Frontal cortex (tissue), 4 donors: ENCODE measurements around the gene PRXL2A. TPM values are rescaled to one million over a fixed set of nuclear protein-coding genes. Genes with fewer than 3 reads are reported as not detected.
"Not testable (repeated sequence)": the region's sequence is repeated elsewhere in the genome, so short reads cannot be mapped to it uniquely, and the experiment has no call there.

Experiments
- DNase-seq, 2 donors: peaks; one replicate each; pipeline ENCODE4 v3.0.0; 2012; ENCODE audit warnings: low spot score in 2 of 2
- FAIRE-seq: peaks from 2 replicates; lab custom pipeline; 2012; peaks lifted over from hg19 to GRCh38; lab: Jason Lieb, UNC
- total RNA-seq: library from RNA; depleted of rRNA; stranded (reverse); fragments of >200 nt; gene quantifications from one replicate; pipeline ENCODE4 v1.2.3, GENCODE V29; 2014
- donor health status: control.
- donor health status: control.
- donor health status: control.

Gene PRXL2A, protein sequence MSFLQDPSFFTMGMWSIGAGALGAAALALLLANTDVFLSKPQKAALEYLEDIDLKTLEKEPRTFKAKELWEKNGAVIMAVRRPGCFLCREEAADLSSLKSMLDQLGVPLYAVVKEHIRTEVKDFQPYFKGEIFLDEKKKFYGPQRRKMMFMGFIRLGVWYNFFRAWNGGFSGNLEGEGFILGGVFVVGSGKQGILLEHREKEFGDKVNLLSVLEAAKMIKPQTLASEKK
- total RNA-seq, result 80.3 TPM

DNA sequence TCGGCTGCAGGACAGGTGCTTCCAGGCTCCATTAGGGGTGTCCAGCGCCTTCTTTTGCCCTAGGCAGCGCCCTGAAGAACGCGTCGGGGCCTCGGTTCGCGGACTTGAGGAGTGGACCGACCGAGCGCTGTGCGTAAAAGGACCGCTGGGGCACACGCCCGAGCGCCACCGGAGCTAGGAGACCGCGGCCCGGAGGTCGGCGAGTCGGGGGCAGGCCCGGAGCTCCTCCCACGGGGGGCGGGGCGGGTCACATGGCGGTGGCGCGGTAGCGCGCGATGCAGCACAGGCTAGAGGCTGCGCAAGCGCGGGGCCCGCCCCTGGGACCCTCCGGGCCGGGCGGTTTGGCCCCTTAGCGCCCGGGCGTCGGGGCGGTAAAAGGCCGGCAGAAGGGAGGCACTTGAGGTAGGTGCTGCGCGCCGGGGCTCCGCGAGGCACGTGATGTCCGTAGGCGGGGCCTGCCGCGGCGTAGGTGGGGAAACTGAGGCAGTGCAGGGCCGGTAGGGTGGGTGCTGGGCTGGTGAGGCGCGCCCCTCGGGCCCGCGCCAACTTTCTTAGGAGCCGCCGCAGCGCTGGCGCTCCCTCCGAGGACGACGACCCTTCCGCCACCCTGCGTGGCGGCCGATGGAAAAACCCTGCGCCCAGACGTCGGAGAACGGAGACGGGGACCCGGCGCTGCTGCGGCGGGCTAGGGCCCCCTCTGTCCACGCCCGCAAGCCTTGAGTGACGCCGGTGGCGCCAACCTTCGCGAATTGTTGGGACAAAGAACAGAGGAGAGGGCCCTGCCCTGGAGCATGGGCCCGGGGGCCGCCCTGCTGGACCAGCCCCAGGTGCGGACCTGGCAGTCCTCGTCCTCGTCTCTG lies at the start of gene PRXL2A:
Gene PRXL2A (plus strand): TSS at position 310 of the 860 bp plus-strand sequence. CDS start 11,917 bp downstream, outside the sequence.
- DNase-seq (peak; percentile 88 to 91), FAIRE-seq (no peak)

DNA sequence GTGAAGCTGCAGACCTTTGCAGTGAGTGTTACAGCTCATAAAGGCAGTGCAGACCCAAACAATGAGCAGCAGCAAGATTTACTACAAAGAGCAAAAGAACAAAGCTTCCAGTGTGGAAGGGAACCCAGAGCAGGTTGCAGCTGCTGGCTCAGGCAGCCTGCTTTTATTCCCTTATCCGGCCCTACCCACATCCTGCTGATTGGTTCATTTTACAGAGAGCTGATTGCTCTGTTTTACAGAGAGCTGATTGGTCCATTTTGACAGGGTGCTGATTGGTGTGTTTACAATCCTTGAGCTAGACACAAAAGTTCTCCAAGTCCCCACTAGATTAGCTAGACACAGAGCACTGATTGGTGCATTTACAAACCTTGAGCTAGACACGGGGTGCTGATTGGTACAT lies 49.4 kb upstream of the PRXL2A start:
- DNase-seq, FAIRE-seq: not testable (repeated sequence)

DNA sequence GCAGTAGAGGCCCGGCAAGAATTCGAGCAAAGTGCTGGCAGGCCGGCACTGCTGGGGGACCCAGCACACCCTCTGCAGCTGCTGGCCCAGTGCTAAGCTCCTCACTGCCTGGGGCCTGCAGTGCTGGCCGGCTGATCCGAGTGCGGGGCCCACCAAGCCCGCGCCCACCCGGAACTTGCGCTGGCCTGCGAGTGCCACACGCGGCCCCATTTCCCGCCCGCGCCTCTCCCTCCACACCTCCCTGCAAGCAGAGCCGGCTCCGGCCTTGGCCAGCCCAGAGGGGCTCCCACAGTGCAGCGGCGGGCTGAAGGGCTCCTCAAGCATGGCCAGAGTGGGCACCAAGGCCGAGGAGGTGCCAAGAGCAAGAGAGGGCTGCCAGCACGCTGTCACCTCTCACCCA lies 48.7 kb upstream of the PRXL2A start:
- FAIRE-seq, result no peak
- DNase-seq, result no peak

DNA sequence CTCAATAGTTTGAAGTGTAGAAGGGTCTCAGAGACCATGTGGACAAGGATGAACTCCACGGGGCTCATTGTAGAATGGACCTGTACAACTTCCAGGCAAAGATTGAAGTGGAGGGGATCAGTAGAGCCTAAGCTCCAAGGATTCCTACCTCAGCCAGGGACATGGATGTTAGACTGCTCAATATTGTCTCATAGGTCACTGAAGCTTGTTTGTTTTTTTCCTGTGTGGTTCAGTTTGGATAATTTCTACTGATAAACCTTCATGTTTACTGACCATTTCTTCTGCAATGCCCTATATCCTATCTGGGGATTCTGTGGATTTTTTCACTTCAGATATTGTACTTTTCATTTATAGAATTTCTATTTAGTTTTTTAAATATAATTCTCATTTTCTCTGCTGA lies 42.8 kb upstream of the PRXL2A start:
- DNase-seq (no peak), FAIRE-seq (no peak)

DNA sequence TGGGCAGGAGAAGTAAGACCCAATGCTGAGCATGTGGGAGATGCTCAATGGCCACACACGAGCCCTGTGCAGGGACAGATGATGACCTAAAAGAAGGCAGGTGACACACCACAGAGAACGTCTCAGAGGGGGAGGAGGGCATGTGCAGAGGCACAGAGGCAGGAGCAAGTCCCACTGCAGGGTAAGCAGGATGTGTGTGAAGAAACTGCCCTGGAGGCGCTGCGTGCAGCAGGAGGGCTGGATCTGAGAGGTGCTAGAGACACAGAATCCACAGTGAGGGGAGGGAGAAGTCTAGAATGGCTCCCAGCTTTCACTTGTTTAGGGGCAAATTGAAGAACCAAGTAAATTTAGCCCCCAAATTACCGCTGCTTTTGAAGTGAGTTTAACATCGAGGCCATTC lies 36.9 kb upstream of the PRXL2A start:
- DNase-seq (no peak), FAIRE-seq (no peak)

DNA sequence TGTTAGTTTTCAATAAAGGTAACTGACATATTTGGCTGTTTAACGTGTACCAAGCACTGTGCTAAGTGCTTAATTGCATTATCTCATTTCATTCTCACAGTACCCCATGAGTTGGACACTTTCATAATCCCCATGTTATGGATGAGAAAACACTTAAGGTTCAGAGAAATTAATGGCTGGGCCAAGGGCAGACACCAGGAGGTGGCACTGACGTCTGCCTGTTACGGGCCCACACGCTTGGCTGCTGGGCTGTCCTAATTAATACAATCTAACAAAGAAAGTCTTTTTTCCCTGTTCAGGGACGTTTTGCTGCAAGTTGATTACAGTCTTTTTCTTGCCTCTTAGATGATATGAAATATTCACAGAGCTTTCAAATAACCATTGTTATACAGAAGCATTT lies 35.7 kb upstream of the PRXL2A start:
- no peak for DNase-seq
- no peak for FAIRE-seq

DNA sequence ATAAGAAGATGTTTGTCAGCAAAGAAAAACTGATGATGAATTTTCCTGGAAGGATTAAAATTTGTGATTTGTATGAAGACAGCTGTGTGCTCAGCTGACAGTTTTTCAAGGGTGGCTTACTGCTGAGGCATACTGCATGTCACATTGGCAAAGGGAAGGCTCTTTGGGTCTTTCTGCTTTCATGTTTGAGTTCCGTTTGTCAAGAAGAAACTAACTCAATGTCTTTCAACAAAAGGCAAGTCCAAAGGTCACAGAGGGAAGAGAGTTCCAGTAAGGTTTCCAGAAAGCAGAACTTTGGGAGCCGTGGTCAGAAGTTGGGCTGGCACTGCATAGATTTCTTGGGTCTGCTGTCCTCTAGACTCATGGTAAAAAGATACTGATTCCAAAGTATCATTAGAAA lies 34.8 kb upstream of the PRXL2A start:
- FAIRE-seq, result no peak

DNA sequence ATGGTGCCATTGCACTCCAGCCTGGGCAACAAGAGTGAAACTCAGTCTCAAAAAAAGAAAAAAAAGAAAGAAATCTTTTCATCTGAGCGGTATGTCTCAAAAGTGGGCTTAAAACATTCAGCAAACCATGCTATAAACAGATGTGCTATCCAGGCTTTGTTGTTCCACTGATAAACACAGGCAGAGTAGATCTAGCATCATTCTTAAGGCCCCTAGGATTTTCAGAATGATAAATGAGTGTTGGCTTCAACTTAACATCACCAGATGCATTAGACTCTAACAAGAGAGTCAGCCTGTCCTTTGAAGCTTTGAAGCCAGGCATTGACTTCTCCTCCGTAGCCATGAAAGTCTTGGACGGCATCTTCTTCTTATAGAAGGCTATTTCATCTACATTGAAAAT lies 28.6 kb upstream of the PRXL2A start:
- no peak for FAIRE-seq
- no peak for DNase-seq

More for the DNA sequence above, 34.8 kb upstream of the PRXL2A start:
- no peak for DNase-seq

DNA sequence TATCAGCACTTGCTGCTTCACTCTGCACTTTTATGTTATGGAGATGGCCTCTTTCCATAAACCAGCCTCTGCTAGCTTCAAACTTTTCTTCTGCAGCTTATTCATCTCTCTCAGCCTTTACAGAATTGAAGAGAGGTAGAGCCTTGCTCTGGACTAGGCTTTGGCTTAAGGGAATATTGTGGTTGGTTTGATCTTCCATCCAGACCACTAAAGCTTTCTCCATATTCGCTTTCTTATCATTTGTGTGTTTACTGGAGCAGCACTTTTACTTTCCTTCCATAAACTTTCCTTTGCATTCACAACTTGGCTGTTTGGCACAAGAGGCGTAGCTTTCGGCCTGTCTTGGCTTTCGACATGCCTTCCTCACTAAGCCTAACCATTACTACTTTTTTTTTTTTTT lies 28.2 kb upstream of the PRXL2A start:
- FAIRE-seq (no peak), DNase-seq (no peak)

DNA sequence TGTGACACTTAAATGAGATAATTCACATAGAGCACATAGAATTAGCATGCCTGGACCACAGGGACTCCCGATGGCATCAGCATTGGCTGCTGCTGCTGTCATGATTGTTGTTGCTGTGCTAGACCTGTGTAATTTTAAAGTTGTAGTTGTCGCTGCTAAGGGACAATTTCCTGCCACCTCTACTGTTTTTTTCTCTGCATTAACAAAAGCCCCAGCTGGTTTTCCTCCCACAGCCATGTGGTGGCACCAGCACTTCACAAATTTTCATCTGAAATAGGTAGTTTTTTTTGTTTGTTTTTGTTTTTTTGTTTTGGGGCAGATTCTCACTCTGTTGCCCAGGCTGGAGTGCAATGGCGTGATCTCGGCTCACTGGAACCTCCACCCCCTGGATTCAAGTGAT lies 25.4 kb upstream of the PRXL2A start:
- no peak for FAIRE-seq

DNA sequence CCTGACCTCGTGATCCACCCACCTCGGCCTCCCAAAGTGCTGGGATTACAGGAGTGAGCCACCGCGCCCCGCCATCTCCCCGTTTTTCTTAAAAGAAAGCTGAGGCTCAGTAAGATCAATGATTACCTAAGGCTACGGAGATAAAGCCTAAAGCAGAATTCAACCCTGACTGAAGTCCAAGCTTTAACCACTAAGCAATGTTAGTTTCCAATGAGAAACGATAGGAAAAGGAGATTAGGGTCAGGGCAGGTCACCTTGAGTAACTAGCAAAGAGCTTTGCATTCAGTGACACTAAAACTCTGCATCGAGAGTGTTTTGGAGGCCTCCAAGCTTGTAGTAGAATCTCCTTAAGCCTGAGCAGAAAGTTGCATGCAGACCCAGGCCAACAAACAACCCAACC lies 17.6 kb upstream of the PRXL2A start:
- DNase-seq (no peak), FAIRE-seq (no peak)

More for the DNA sequence above, 25.4 kb upstream of the PRXL2A start:
- peak in 1 of 2 donors; percentile 49 for DNase-seq

DNA sequence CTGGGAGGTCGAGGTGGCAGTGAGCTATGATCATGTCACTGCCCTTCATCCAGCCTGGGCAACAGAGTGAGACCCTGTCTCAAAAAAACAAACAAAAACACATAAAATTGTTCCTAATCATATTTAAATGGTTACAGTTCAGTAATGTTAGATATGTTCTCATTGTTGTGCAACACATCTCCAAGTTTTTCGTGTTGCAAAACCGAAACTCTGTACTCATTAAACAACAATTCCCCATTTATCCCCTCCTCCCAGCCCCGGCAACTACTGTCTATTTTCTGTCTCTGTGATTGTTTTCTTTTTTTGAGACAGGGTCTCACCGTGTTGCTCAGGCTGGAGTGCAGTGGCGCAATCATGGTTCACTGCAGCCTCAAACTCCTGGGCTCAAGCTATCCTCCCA lies 16.1 kb upstream of the PRXL2A start:
- FAIRE-seq, result no peak
- DNase-seq, result no peak

DNA sequence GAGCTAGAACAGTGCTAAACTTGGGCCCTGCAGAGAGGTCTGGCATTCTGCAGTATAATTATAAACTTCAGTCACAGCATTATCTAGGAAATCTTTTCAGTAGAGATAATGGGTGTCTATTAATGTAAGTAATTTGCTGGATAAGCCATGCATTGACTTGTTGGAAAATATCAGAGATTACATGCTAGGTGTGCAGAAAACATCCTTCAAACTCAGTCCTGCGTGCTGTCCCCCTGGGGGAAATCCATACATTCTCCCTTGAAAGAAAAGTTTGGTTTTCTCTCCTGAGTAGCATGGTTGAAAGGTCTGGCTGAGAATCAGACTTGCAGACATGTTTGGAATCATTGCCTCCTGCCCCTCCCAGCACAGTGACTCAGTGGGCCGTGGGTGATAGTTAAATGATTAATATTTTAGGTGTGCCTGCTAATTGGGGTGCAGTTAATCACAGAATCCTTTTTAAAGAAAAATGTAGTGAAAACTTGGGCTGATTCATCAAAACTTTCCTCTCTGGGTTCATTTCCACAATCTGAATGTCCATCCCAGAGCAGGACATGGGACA lies 13.9 kb upstream of the PRXL2A start:
- FAIRE-seq, result no peak

DNA sequence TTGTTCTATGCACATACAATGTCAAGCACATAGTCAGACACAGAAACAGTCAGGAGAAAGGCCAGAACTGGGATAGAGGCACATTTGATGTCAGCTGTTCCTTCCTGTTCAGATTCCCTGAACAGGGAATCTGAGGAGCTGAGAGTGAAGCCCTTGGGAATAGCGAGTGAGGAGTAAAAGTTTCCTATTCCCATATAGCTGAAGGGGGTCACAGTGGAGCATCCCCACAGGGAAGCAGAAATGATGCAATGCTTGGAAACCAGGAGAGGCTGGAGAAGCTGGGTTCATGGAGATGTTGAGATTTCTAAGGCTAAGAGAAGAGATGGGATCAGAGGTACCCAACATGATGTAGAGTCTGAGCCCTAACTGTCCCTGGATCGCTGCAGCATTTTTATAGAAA lies 11.3 kb upstream of the PRXL2A start:
- no peak for DNase-seq
- FAIRE-seq, result no peak

More for the DNA sequence above, 13.9 kb upstream of the PRXL2A start:
- no peak for DNase-seq

DNA sequence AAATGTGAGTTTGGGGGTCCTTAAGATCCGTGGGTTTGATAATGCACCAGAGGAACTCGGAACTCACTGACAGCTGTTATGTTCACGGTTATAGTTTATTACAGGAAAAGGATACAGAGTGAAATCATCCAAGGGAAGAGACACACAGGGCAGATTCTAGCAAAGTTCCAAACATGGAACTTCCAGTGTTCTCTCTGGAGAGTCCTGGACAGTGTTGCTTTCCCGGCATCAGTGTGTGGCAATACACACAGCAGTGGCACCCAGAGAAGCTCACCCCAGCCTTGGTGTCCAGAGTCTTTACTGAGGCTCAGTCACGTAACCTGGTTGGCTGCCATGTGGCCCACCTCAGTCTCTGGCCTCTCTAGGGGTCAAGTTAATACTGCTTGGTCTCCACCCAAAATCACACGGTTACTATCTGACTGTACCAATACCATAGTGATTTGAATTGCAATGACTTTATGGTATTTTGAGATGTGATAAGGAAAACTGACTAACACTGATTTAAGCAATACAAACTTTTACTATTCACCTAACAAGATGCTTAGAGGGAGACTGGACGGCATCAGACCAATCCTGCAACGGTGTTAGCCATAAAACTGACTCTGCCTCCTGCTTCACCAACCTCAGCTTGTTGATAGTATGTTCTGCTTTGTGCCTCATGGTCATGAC lies 8.1 kb upstream of the PRXL2A start:
- DNase-seq (no peak), FAIRE-seq (no peak)

DNA sequence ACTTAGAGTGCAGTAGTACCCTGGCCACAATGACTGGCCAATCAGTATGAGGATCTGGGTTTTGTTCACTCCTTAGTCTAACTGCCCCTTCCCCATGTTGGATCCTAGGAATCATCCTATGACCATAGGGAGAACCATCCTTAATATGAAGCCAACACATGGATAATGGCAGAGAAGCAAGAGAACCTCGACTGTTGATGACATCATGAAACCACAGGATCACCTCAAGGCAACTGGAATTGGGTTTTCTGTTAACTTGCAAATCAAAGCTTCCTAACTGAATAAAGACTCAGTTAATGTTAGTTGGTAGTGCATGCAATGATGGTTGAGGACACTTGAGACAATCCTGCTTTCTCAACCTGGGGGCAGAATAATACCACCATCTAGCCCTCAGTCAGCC lies 3.3 kb upstream of the PRXL2A start:
- DNase-seq (no peak), FAIRE-seq (no peak)

DNA sequence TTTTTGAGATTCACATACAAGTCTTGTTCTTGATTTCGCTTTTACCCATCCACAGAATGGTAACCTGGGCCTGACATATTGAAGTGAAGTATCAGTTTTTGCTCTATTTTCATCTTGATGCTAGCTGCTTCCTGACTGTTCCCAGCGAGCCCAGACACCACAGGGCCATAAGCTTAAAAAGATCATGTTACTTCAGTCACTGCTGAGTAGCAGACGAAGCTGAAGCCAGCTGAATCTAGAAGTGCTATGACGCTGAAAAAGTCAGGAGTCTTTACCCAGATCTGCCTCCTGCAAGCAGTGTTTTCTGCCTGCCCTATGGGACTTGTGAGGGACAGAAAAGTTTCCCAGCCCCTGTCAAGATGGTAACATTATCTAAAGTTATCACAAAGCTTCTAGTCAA lies 2.7 kb upstream of the PRXL2A start:
- no peak for FAIRE-seq
- DNase-seq, result no peak

DNA sequence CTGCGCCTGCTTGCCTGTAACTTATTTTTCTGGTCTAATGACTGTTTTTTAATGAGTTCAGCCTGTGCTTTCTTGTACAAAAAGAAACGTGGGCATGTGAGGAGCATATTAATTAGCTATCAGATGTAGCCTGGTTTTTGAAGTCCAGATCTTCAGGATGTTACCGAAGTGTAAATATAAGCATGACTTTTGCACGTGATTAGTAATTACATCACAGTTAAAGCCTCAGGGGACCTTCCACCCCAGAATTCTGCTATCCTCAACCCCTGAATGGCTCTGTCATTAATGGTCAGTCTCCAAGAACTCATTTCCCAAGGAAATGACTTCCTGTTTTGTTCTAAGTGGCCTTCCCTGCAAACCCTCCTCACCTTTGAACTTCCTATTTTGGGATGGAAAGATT lies 2.1 kb upstream of the PRXL2A start:
- DNase-seq, result no peak
- FAIRE-seq, result no peak

DNA sequence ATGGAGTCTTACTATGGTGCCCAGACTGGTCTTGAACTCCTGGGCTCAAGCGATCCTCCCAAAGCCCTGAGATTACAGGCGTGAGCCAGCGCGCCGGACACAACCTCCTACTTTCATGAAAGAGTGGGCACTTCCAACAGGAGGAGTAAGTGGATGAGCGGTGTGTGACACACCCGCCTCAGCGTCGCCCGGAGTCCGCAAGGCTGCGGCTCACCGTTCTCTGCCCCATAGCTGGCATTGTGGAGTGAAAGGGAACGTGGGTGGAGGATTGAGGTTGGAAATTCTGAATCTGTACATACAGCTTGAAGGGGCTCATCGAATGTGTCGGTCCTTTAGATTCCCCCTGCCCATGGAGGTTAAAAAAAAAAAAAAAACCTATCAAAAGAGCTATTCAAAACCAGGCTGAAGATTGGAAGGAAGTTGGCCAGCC lies 524 bp upstream of the PRXL2A start:
- FAIRE-seq (no peak), DNase-seq (peak in 1 of 2 donors; percentile 48)

DNA sequence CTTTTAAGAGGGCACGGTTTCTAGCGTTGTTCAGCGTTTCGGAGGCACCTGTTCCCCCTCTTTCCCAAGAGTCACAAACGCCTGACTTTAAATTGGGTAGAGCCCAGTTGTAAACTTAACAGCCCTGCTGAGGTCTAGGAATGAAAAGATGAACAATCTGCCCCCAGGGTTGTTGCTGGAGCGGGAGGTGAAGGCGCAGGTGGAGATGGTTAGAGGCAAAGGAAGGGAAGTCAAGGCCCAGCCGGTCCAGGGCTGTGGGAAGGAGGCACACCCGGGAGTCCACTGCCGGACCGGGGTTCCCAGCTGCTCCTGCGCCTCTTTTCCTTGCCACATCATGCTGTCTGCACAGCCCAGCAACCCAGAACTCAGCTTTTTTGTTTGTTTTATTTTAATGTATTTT lies 770 bp downstream of the PRXL2A start:
- FAIRE-seq, result no peak
- DNase-seq, result peak in 1 of 2 donors; percentile 32
